Brain pericyte (primary cell): ENCODE measurements around the gene TRAF3.
"Not testable (repeated sequence)": the region's sequence is repeated elsewhere in the genome, so short reads cannot be mapped to it uniquely, and the experiment has no call there.

ENCODE experiments used
- DNase-seq: peaks from one replicate; pipeline ENCODE4 v3.0.0-alpha.2; 2012; ENCODE audit warnings: low read depth, low spot score

TRAF3 gene

GRCh38 chr14:102863381-102863780, 86.1 kb downstream of the TRAF3 start:
- no peak for DNase-seq

GRCh38 chr14:102865916-102866315, 88.7 kb downstream of the TRAF3 start:
- not testable (repeated sequence) for DNase-seq

- DNase-seq, result no peak
Measured at GRCh38 chr14:102866982-102867761, 89.9 kb downstream of the TRAF3 start.

- no peak for DNase-seq
Measured at GRCh38 chr14:102867826-102868580, 90.8 kb downstream of the TRAF3 start.

- no peak for DNase-seq
Measured at GRCh38 chr14:102868956-102869547, 91.8 kb downstream of the TRAF3 start.

- DNase-seq, result no peak
Measured at GRCh38 chr14:102870246-102870645, 93.0 kb downstream of the TRAF3 start.

- no peak for DNase-seq
Measured at GRCh38 chr14:102870994-102871831, 94.0 kb downstream of the TRAF3 start.

- DNase-seq, result no peak
Measured at GRCh38 chr14:102872020-102872419, 94.8 kb downstream of the TRAF3 start.

GRCh38 chr14:102873131-102873530, 95.9 kb downstream of the TRAF3 start:
- DNase-seq, result no peak

GRCh38 chr14:102873546-102874061, 96.4 kb downstream of the TRAF3 start:
- DNase-seq, result no peak

- no peak for DNase-seq
Measured at GRCh38 chr14:102875652-102876051, 98.4 kb downstream of the TRAF3 start.

- not testable (repeated sequence) for DNase-seq
Measured at GRCh38 chr14:102877511-102877910, 100.3 kb downstream of the TRAF3 start.

GRCh38 chr14:102878174-102878969, 101.1 kb downstream of the TRAF3 start:
- DNase-seq, result no peak

- DNase-seq, result no peak
Measured at GRCh38 chr14:102878970-102879460, 101.8 kb downstream of the TRAF3 start.

- DNase-seq, result no peak
Measured at GRCh38 chr14:102882226-102882906, 105.1 kb downstream of the TRAF3 start.

GRCh38 chr14:102883089-102883541, 105.9 kb downstream of the TRAF3 start:
- DNase-seq, result no peak

GRCh38 chr14:102883554-102883953, 106.3 kb downstream of the TRAF3 start:
- no peak for DNase-seq

GRCh38 chr14:102885737-102886447, 108.6 kb downstream of the TRAF3 start:
- no peak for DNase-seq

GRCh38 chr14:102888748-102889147, 111.5 kb downstream of the TRAF3 start:
- no peak for DNase-seq
